Measurements from ENCODE around the gene UBE2D3.

- TF ChIP-seq CTCF (IDR thresholded peaks at IDR 0.05) (no peak), POLR2A (IDR thresholded peaks at IDR 0.05) (no peak)
Measured at GRCh38 chr4:102849579-102850104, 22.3 kb upstream of the UBE2D3 start.

All from vagina (tissue), 2 donors.